Measurements from ENCODE around the gene KLHL11. TPM values are rescaled to one million over a fixed set of nuclear protein-coding genes. Genes with fewer than 3 reads are reported as not detected.

KLHL11 gene
- total and polyA plus RNA-seq, 2 experiments from 2014 or later, result 8.7 to 25.5 TPM

DNA sequence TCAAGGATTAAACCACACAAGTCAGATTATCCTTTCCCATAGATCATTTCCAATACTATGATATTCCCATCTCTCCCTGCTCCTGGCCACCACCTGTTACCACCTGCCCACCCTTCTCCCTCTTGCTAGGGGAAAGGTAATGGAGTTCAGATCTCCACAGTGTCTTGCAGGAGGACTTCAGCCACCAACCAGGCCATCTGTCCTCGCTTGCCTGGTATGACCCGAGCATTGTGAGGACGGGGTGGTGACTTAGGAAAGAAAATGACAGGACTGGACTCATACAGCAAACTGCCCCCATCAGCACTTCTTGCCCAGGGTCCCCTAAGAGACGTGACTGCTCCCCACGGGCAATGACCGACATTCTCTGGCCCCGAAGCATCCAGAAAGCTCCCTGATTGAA, 41.6 kb downstream of the KLHL11 start:
- peaks cover 58% of the 10 kb centered on the region for H3K36me3 Mint-ChIP-seq (ENCODE audit: low read depth)

DNA sequence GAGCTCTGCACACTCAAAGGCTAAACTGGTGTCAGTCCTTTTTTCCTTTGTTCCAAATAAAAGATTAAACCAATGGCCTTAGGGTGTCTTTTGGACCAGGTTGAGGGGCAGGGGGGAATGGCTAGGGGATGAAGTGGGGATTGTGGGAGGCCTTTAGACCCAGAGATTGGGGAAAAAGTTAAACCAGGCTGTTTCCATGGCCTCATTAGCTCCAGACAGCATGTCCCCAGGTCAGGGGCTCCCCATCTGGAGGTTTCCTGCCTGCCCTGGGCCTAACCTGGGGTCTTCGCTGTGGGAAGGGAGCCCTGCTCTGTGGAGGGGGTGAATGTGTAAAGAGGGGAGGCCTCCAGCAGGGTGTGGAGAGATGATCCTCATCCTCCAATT, 42.1 kb downstream of the KLHL11 start:
- Mint-ChIP-seq H3K27ac (no peak overlapping the region), H3K4me3 (no peak overlapping the region), H3K36me3 (ENCODE audit: low read depth) (peaks cover 60% of the 10 kb centered on the region), H3K27me3 (ENCODE audit: insufficient read depth, low read depth, poor library complexity) (peaks cover 18% of the 10 kb centered on the region), H3K9me3 (no peaks in the 10 kb centered on the region), H3K4me1 (peaks cover 15% of the 10 kb centered on the region)
- Histone ChIP-seq H3K27ac (ENCODE audit: low read depth) (no peak overlapping the region), H4K20me1 (replicated peaks; ENCODE audit: insufficient read depth) (no peaks in the 10 kb centered on the region; the same call in 1 of the 2 replicates), H3K36me3 (ENCODE audit: insufficient read depth) (peaks cover 7% of the 10 kb centered on the region), H3K27me3 (ENCODE audit: insufficient read depth) (no peaks in the 10 kb centered on the region), H3K4me3 (no peak overlapping the region), H3K4me1 (ENCODE audit: insufficient read depth) (peaks cover 14% of the 10 kb centered on the region), H2AFZ (no peak overlapping the region), H3F3A (replicated peaks; ENCODE audit: low read depth) (peaks cover 7% of the 10 kb centered on the region; the same call in 1 of the 2 replicates), H3K4me2 (no peak overlapping the region), H3K79me2 (replicated peaks; ENCODE audit: insufficient read depth) (no peaks in the 10 kb centered on the region), H3K9me2 (ENCODE audit: insufficient read depth) (no peaks in the 10 kb centered on the region)
- DNase-seq (ENCODE audit: low spot score), result no peak
- ATAC-seq, result no peak
- TF ChIP-seq STAT1 (IDR thresholded peaks at IDR 0.05; ENCODE audit: unreplicated experiment) (no peak), CREB1 (CRISPR knock-in tag; IDR thresholded peaks at IDR 0.05; ENCODE audit: low read depth) (no peak)

More for the DNA sequence above, 41.6 kb downstream of the KLHL11 start:
- H3K27ac Mint-ChIP-seq, result no peak overlapping the region
- no peak overlapping the region for H2AFZ ChIP-seq
- no peak for ATAC-seq
- no peaks in the 10 kb centered on the region for H3K27me3 ChIP-seq (ENCODE audit: insufficient read depth)
- no peak overlapping the region for H3K4me2 ChIP-seq
- peaks cover 12% of the 10 kb centered on the region for H3K4me1 ChIP-seq (ENCODE audit: insufficient read depth)
- peaks cover 11% of the 10 kb centered on the region for H3K4me1 Mint-ChIP-seq
- no peaks in the 10 kb centered on the region; the same call in 1 of the 2 replicates for H4K20me1 ChIP-seq (replicated peaks; ENCODE audit: insufficient read depth)
- H3K4me3 Mint-ChIP-seq, result no peak overlapping the region
- H3F3A ChIP-seq (replicated peaks; ENCODE audit: low read depth), result peaks cover 6% of the 10 kb centered on the region; the same call in 1 of the 2 replicates
- H3K4me3 ChIP-seq, result no peak overlapping the region
- no peaks in the 10 kb centered on the region for H3K79me2 ChIP-seq (replicated peaks; ENCODE audit: insufficient read depth)
- H3K27ac ChIP-seq (ENCODE audit: low read depth), result 0 out of 2 replicates have a peak overlapping the region, but pooled peaks have one; percentile 26
- H3K27me3 Mint-ChIP-seq (ENCODE audit: insufficient read depth, low read depth, poor library complexity), result peaks cover 18% of the 10 kb centered on the region
- no peaks in the 10 kb centered on the region for H3K9me3 Mint-ChIP-seq
- no peaks in the 10 kb centered on the region for H3K9me2 ChIP-seq (ENCODE audit: insufficient read depth)
- peaks cover 4% of the 10 kb centered on the region for H3K36me3 ChIP-seq (ENCODE audit: insufficient read depth)
- TF ChIP-seq POLR2AphosphoS5 (IDR thresholded peaks at IDR 0.05; ENCODE audit: low read depth) (no peak), JUNB (IDR thresholded peaks at IDR 0.05; ENCODE audit: unreplicated experiment) (no peak), ZNF331 (CRISPR knock-in tag; IDR thresholded peaks at IDR 0.05; ENCODE audit: low read depth) (no peak)
- DNase-seq (ENCODE audit: low spot score), result no peak

- H4K20me1 ChIP-seq (replicated peaks; ENCODE audit: insufficient read depth), result no peaks in the 10 kb centered on the region; the same call in 1 of the 2 replicates
- Mint-ChIP-seq H3K4me3 (no peak overlapping the region), H3K27ac (no peak overlapping the region), H3K27me3 (ENCODE audit: insufficient read depth, low read depth, poor library complexity) (peaks cover 18% of the 10 kb centered on the region), H3K4me1 (peaks cover 19% of the 10 kb centered on the region), H3K9me3 (no peaks in the 10 kb centered on the region), H3K36me3 (ENCODE audit: low read depth) (peaks cover 59% of the 10 kb centered on the region)
- H3K36me3 ChIP-seq (ENCODE audit: insufficient read depth), result peaks cover 8% of the 10 kb centered on the region
- no peak overlapping the region for H3K4me2 ChIP-seq
- peaks cover 15% of the 10 kb centered on the region for H3K4me1 ChIP-seq (ENCODE audit: insufficient read depth)
- ATAC-seq (no peak), DNase-seq (ENCODE audit: low spot score) (no peak)
- no peaks in the 10 kb centered on the region for H3K79me2 ChIP-seq (replicated peaks; ENCODE audit: insufficient read depth)
- H3K9me2 ChIP-seq (ENCODE audit: insufficient read depth), result no peaks in the 10 kb centered on the region
- H3F3A ChIP-seq (replicated peaks; ENCODE audit: low read depth), result 0 out of 2 replicates have a peak, but pooled peaks cover 11% of the 10 kb centered on the region
- no peaks in the 10 kb centered on the region for H3K27me3 ChIP-seq (ENCODE audit: insufficient read depth)
- H2AFZ ChIP-seq, result no peak overlapping the region
- H3K27ac ChIP-seq (ENCODE audit: low read depth), result no peak overlapping the region
- no peak overlapping the region for H3K4me3 ChIP-seq
- TF ChIP-seq ZNF331 (CRISPR knock-in tag; IDR thresholded peaks at IDR 0.05; ENCODE audit: low read depth), result no peak
- no peak for TF ChIP-seq EZH2phosphoT487 (IDR thresholded peaks at IDR 0.05; ENCODE audit: unreplicated experiment)
- TF ChIP-seq CREB1 (CRISPR knock-in tag; IDR thresholded peaks at IDR 0.05; ENCODE audit: low read depth), result no peak
- TF ChIP-seq POLR2AphosphoS5 (IDR thresholded peaks at IDR 0.05; ENCODE audit: low read depth), result no peak
- TF ChIP-seq STAT1 (IDR thresholded peaks at IDR 0.05; ENCODE audit: unreplicated experiment), result no peak
- no peak for TF ChIP-seq NANOG (IDR thresholded peaks at IDR 0.05; ENCODE audit: borderline replicate concordance)
- TF ChIP-seq, protein P1, sequence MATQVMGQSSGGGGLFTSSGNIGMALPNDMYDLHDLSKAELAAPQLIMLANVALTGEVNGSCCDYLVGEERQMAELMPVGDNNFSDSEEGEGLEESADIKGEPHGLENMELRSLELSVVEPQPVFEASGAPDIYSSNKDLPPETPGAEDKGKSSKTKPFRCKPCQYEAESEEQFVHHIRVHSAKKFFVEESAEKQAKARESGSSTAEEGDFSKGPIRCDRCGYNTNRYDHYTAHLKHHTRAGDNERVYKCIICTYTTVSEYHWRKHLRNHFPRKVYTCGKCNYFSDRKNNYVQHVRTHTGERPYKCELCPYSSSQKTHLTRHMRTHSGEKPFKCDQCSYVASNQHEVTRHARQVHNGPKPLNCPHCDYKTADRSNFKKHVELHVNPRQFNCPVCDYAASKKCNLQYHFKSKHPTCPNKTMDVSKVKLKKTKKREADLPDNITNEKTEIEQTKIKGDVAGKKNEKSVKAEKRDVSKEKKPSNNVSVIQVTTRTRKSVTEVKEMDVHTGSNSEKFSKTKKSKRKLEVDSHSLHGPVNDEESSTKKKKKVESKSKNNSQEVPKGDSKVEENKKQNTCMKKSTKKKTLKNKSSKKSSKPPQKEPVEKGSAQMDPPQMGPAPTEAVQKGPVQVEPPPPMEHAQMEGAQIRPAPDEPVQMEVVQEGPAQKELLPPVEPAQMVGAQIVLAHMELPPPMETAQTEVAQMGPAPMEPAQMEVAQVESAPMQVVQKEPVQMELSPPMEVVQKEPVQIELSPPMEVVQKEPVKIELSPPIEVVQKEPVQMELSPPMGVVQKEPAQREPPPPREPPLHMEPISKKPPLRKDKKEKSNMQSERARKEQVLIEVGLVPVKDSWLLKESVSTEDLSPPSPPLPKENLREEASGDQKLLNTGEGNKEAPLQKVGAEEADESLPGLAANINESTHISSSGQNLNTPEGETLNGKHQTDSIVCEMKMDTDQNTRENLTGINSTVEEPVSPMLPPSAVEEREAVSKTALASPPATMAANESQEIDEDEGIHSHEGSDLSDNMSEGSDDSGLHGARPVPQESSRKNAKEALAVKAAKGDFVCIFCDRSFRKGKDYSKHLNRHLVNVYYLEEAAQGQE (IDR thresholded peaks at IDR 0.05; ENCODE audit: unreplicated experiment), result no peak
- TF ChIP-seq CTCF (conservative IDR thresholded peaks at IDR 0.05; ENCODE audit: low read depth in 2 of 2), result no peak
- TF ChIP-seq ZNF114 (CRISPR knock-in tag; IDR thresholded peaks at IDR 0.05), result no peak
- TF ChIP-seq JUNB (IDR thresholded peaks at IDR 0.05; ENCODE audit: unreplicated experiment), result no peak
- TF ChIP-seq, protein P2, sequence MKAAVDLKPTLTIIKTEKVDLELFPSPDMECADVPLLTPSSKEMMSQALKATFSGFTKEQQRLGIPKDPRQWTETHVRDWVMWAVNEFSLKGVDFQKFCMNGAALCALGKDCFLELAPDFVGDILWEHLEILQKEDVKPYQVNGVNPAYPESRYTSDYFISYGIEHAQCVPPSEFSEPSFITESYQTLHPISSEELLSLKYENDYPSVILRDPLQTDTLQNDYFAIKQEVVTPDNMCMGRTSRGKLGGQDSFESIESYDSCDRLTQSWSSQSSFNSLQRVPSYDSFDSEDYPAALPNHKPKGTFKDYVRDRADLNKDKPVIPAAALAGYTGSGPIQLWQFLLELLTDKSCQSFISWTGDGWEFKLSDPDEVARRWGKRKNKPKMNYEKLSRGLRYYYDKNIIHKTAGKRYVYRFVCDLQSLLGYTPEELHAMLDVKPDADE (IDR thresholded peaks at IDR 0.05), result no peak
Measured at GRCh38 chr17:41822216-41823140, 42.7 kb downstream of the KLHL11 start.
